ENCODE data around the gene REG4.
"Not testable (repeated sequence)": the region's sequence is repeated elsewhere in the genome, so short reads cannot be mapped to it uniquely, and the experiment has no call there.

- TF ChIP-seq POLR2A, EP300 (IDR thresholded peaks at IDR 0.05): not testable (repeated sequence)
- TF ChIP-seq, protein P1, sequence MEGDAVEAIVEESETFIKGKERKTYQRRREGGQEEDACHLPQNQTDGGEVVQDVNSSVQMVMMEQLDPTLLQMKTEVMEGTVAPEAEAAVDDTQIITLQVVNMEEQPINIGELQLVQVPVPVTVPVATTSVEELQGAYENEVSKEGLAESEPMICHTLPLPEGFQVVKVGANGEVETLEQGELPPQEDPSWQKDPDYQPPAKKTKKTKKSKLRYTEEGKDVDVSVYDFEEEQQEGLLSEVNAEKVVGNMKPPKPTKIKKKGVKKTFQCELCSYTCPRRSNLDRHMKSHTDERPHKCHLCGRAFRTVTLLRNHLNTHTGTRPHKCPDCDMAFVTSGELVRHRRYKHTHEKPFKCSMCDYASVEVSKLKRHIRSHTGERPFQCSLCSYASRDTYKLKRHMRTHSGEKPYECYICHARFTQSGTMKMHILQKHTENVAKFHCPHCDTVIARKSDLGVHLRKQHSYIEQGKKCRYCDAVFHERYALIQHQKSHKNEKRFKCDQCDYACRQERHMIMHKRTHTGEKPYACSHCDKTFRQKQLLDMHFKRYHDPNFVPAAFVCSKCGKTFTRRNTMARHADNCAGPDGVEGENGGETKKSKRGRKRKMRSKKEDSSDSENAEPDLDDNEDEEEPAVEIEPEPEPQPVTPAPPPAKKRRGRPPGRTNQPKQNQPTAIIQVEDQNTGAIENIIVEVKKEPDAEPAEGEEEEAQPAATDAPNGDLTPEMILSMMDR (IDR thresholded peaks at IDR 0.05), result not testable (repeated sequence)
These were observed 47.4 kb upstream of the REG4 start for GRCh38 chr1:119858556-119859214.

Measured in sigmoid colon (tissue), 4 donors.